T-cell (primary cell): ENCODE data around the gene IFNL3. TPM values are rescaled to one million over a fixed set of nuclear protein-coding genes. Genes with fewer than 3 reads are reported as not detected.

ENCODE experiments used
- ATAC-seq, 4 experiments: fragments of 200-7000 bp in 3 of 4; fragments of 150-1000 bp in 1 of 4; cut with Tn5 transposase; replicated peaks in 1 of 4; 1 replicate in 3 of 4; 2 replicates in 1 of 4; pipeline ENCODE4 v1.10.0; 2021; ENCODE audit warnings: moderate library complexity in 3 of 4, mild to moderate bottlenecking in 2 of 4, moderate number of reproducible peaks in 1 of 4
- CTCF ChIA-PET, 2 donors: fragments of 300-600 bp; sonication (Branson Sonifier 250); formaldehyde crosslinking; loops; one replicate each; lab custom pipeline; 2022; ENCODE audit warnings: antibody characterized with exemption in 2 of 2; lab: Charles Lee
- POLR2A ChIA-PET, 2 donors: fragments of 300-600 bp; sonication (Branson Sonifier 250); formaldehyde crosslinking; loops; one replicate each; lab custom pipeline; 2022; ENCODE audit warnings: antibody characterized with exemption in 2 of 2; lab: Charles Lee
- DNase-seq, 35 experiments: peaks; one replicate each; pipeline versions ENCODE4 v3.0.0 to v3.0.0-alpha.2; 2013 to 2023
- H3K27ac ChIP-seq: one replicate; pipeline ENCODE4 v1.5.1; 2013; ENCODE audit warnings: low read length
- H3K27me3 ChIP-seq, 2 experiments: replicated peaks in 1 of 2; 1 replicate in 1 of 2; 2 replicates in 1 of 2; pipeline versions ENCODE4 v1.6.1 to v1.7.0; 2013; ENCODE audit warnings: low read length in 1 of 2, mixed read lengths in 1 of 2; ENCODE audit not compliant: control insufficient read depth in 2 of 2, insufficient read depth in 2 of 2; ENCODE audit errors: extremely low read depth in 1 of 2
- H3K36me3 ChIP-seq, 2 donors: 1 replicate in 1 of 2; 2 replicates in 1 of 2; pipeline versions ENCODE4 v1.6.1 to v1.7.0; 2013; ENCODE audit warnings: low read length in 1 of 2; ENCODE audit not compliant: control insufficient read depth in 2 of 2, insufficient read depth in 1 of 2; ENCODE audit errors: extremely low read depth in 1 of 2
- H3K4me1 ChIP-seq, 2 experiments: 1 replicate in 1 of 2; 2 replicates in 1 of 2; pipeline versions ENCODE4 v1.6.1 to v1.7.0; 2013; ENCODE audit warnings: low read length in 2 of 2, mixed read lengths in 1 of 2; ENCODE audit not compliant: insufficient read depth in 2 of 2, control insufficient read depth in 1 of 2; ENCODE audit errors: extremely low read depth in 1 of 2
- H3K4me3 ChIP-seq, 2 donors: 1 replicate in 1 of 2; 2 replicates in 1 of 2; pipeline versions ENCODE4 v1.5.1 to v1.7.0; 2013; ENCODE audit warnings: mild to moderate bottlenecking in 2 of 2, low read length in 1 of 2, moderate library complexity in 1 of 2; ENCODE audit not compliant: control insufficient read depth in 1 of 2; ENCODE audit errors: extremely low read depth in 1 of 2
- H3K9me3 ChIP-seq: 2 replicates; pipeline ENCODE4 v1.7.0; 2013
- H3K27ac Mint-ChIP-seq, 2 donors: one replicate each; pipeline ENCODE4 v1.8.0; 2020 to 2021; ENCODE audit warnings: mild to moderate bottlenecking in 2 of 2, mixed read lengths in 2 of 2
- H3K27me3 Mint-ChIP-seq, 2 donors: one replicate each; pipeline ENCODE4 v1.8.0; 2021 to 2022; ENCODE audit warnings: mixed read lengths in 2 of 2
- H3K36me3 Mint-ChIP-seq: one replicate; pipeline ENCODE4 v1.8.0; 2021; ENCODE audit warnings: mixed read lengths
- H3K4me1 Mint-ChIP-seq, 3 donors: one replicate each; pipeline ENCODE4 v1.8.0; 2020 to 2022; ENCODE audit warnings: mixed read lengths in 3 of 3, mild to moderate bottlenecking in 1 of 3
- H3K4me3 Mint-ChIP-seq, 3 donors: one replicate each; pipeline ENCODE4 v1.8.0; 2020 to 2022; ENCODE audit warnings: mild to moderate bottlenecking in 3 of 3, mixed read lengths in 3 of 3, moderate library complexity in 3 of 3
- H3K9me3 Mint-ChIP-seq, 3 donors: one replicate each; pipeline ENCODE4 v1.8.0; 2020 to 2022; ENCODE audit warnings: mixed read lengths in 3 of 3
- WGBS: methylation state at CpG from one replicate; pipeline ENCODE4 v1.1.5; 2013; ENCODE audit warnings: missing lambda C conversion rate; ENCODE audit not compliant: insufficient coverage; 5-methylcytosine and 5-hydroxymethylcytosine counted together
- total RNA-seq, 35 experiments: library from RNA in 6 of 35; stranded (reverse) in 6 of 35; fragments of 120-200 nt in 1 of 35; gene quantifications; one replicate each; pipeline versions ENCODE4 v1.2.1 to v1.2.4 and lab custom pipeline; 2013 to 2026

Gene IFNL3
- total RNA-seq, 5 donors from 2014 or later (not counting 1 experiment from before 2014, with no cell fraction given), result not detected

GRCh38 chr19:39203372-39204341 lies 41.1 kb downstream of the IFNL3 start, which contains the start of gene SYCN:
SYCN (minus strand) TSS chr19:39204263; CDS start chr19:39204254, 9 bp downstream.
- no peak within 1 kb of the TSS for H3K27ac Mint-ChIP-seq
- Histone ChIP-seq H3K4me3 (no peak within 1 kb of the TSS), H3K9me3 (no peaks in the 10 kb centered on the region), H3K36me3 (no peaks in the 10 kb centered on the region), H3K27ac (no peak within 1 kb of the TSS), H3K27me3 (peaks cover 8 to 68% of the 10 kb centered on the region in 2 experiments), H3K4me1 (no peaks in the 10 kb centered on the region)
- ChIA-PET CTCF (interaction anchor here in 1 of 2 donors (0.5 kb wide), 1 partner anchor 91 kb away, joined by 3 read pairs; no protein-coding TSS in a partner anchor), POLR2A (interaction anchor here in 1 of 2 donors (0.7 kb wide), 1 partner anchor 829 kb away, joined by 3 read pairs; the partner anchor contains the start of gene PSMD8)
- DNase-seq (no peak), ATAC-seq (no peak)
- H3K4me1 Mint-ChIP-seq, result no peaks in the 10 kb centered on the region
- H3K4me3 Mint-ChIP-seq, result no peak within 1 kb of the TSS
- H3K9me3 Mint-ChIP-seq, result no peaks in the 10 kb centered on the region
- H3K36me3 Mint-ChIP-seq, result no peaks in the 10 kb centered on the region
- H3K27me3 Mint-ChIP-seq, result peaks cover 40 to 66% of the 10 kb centered on the region in 2 donors
- WGBS, result 25% methylated on average over 57 of the region's 57 CpGs

GRCh38 chr19:39202998-39203355 lies 41.8 kb downstream of the IFNL3 start:
- WGBS, result 100% methylated on average over 1 of the region's 1 CpG
- no peak overlapping the region for H3K27ac Mint-ChIP-seq
- CTCF ChIA-PET, result interaction anchor here in 1 of 2 donors (0.6 kb wide), 1 partner anchor 349 kb away, joined by 6 read pairs; no protein-coding TSS in a partner anchor

DNA sequence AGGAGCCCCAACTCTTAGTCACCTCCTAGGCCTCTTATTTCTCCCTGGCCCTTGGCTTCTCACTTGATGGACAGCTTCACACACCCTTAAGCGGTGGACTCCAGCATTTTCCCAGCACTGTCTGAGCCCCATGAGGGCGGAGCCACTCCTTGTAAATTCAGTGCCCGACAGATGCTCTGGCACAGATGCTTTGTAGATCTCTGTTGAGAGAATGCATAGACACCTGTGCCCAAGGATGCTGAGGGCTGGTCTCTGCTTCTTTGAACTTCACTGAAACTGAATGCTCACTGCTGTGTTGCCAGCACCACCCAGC lies 44.0 kb downstream of the IFNL3 start:
- Histone ChIP-seq H3K36me3 (no peaks in the 10 kb centered on the region), H3K4me3 (no peak overlapping the region), H3K27ac (no peak overlapping the region), H3K9me3 (no peaks in the 10 kb centered on the region), H3K27me3 (peaks cover 11 to 91% of the 10 kb centered on the region in 2 experiments), H3K4me1 (peaks cover 0 to 15% of the 10 kb centered on the region in 2 experiments)
- no peak for DNase-seq
- H3K9me3 Mint-ChIP-seq, result no peaks in the 10 kb centered on the region
- no peak overlapping the region for H3K4me3 Mint-ChIP-seq
- H3K4me1 Mint-ChIP-seq, result peaks cover 13 to 16% (median 14%) of the 10 kb centered on the region in 3 donors
- peaks cover 54 to 83% of the 10 kb centered on the region in 2 donors for H3K27me3 Mint-ChIP-seq
- ATAC-seq, result no peak
- WGBS, result 90% methylated on average over 3 of the region's 3 CpGs
- H3K36me3 Mint-ChIP-seq, result no peaks in the 10 kb centered on the region
- POLR2A ChIA-PET, result no interaction called here
- CTCF ChIA-PET, result no interaction called here
- no peak overlapping the region for H3K27ac Mint-ChIP-seq

More at GRCh38 chr19:39202998-39203355, 41.8 kb downstream of the IFNL3 start:
- no peak overlapping the region for H3K4me3 Mint-ChIP-seq
- peaks cover 11 to 75% of the 10 kb centered on the region in 2 experiments for H3K27me3 ChIP-seq
- H3K4me3 ChIP-seq, result no peak overlapping the region
- H3K36me3 Mint-ChIP-seq, result no peaks in the 10 kb centered on the region
- no peaks in the 10 kb centered on the region for H3K9me3 ChIP-seq
- H3K9me3 Mint-ChIP-seq, result no peaks in the 10 kb centered on the region
- no peaks in the 10 kb centered on the region for H3K36me3 ChIP-seq
- POLR2A ChIA-PET, result interaction anchor here (0.5 to 0.7 kb wide), 2 partner anchors 815 to 829 kb away, joined by 3 read pairs; partner anchors contain the start of genes GGN (in 1 of the 2) and PSMD8 (in 1 of the 2)
- no peak overlapping the region for H3K27ac ChIP-seq
- DNase-seq, result no peak
- no peaks in the 10 kb centered on the region for H3K4me1 ChIP-seq
- ATAC-seq, result no peak
- H3K27me3 Mint-ChIP-seq, result peaks cover 45 to 73% of the 10 kb centered on the region in 2 donors
- H3K4me1 Mint-ChIP-seq, result no peaks in the 10 kb centered on the region

- Mint-ChIP-seq H3K4me3 (no peak overlapping the region), H3K36me3 (no peaks in the 10 kb centered on the region), H3K27me3 (peaks cover 54 to 84% of the 10 kb centered on the region in 2 donors), H3K27ac (no peak overlapping the region), H3K4me1 (peaks cover 18 to 22% (median 19%) of the 10 kb centered on the region in 3 donors), H3K9me3 (no peaks in the 10 kb centered on the region)
- Histone ChIP-seq H3K9me3 (no peaks in the 10 kb centered on the region), H3K27me3 (peaks cover 11 to 96% of the 10 kb centered on the region in 2 experiments), H3K36me3 (no peaks in the 10 kb centered on the region), H3K4me3 (no peak overlapping the region), H3K27ac (no peak overlapping the region), H3K4me1 (peaks cover 0 to 20% of the 10 kb centered on the region in 2 experiments)
- ChIA-PET POLR2A (no interaction called here), CTCF (no interaction called here)
- ATAC-seq (no peak), DNase-seq (no peak)
- 84% methylated on average over 32 of the region's 32 CpGs for WGBS
Observed at GRCh38 chr19:39200066-39200802, 44.6 kb downstream of the IFNL3 start.

- Histone ChIP-seq H3K4me1 (peaks cover 0 to 22% of the 10 kb centered on the region in 2 experiments), H3K36me3 (no peaks in the 10 kb centered on the region), H3K27me3 (peaks cover 7 to 95% of the 10 kb centered on the region in 2 experiments), H3K4me3 (no peak overlapping the region), H3K9me3 (no peaks in the 10 kb centered on the region), H3K27ac (no peak overlapping the region)
- DNase-seq (no peak), ATAC-seq (no peak)
- H3K36me3 Mint-ChIP-seq, result no peaks in the 10 kb centered on the region
- peaks cover 22 to 26% (median 22%) of the 10 kb centered on the region in 3 donors for H3K4me1 Mint-ChIP-seq
- POLR2A ChIA-PET, result no interaction called here
- CTCF ChIA-PET, result no interaction called here
- H3K27ac Mint-ChIP-seq, result no peak overlapping the region
- H3K27me3 Mint-ChIP-seq, result peaks cover 54 to 84% of the 10 kb centered on the region in 2 donors
- WGBS, result 73% methylated on average over 8 of the region's 11 CpGs
- H3K4me3 Mint-ChIP-seq, result no peak overlapping the region
- H3K9me3 Mint-ChIP-seq, result no peaks in the 10 kb centered on the region
Observed at GRCh38 chr19:39199025-39199424, 45.8 kb downstream of the IFNL3 start.

- no peaks in the 10 kb centered on the region for H3K36me3 Mint-ChIP-seq
- Histone ChIP-seq H3K27me3 (peaks cover 7 to 94% of the 10 kb centered on the region in 2 experiments), H3K9me3 (no peaks in the 10 kb centered on the region), H3K36me3 (no peaks in the 10 kb centered on the region), H3K4me3 (no peak overlapping the region), H3K4me1 (peaks cover 0 to 22% of the 10 kb centered on the region in 2 experiments), H3K27ac (no peak overlapping the region)
- H3K4me1 Mint-ChIP-seq, result peaks cover 22 to 26% (median 22%) of the 10 kb centered on the region in 3 donors
- ChIA-PET CTCF (no interaction called here), POLR2A (no interaction called here)
- peaks cover 56 to 81% of the 10 kb centered on the region in 2 donors for H3K27me3 Mint-ChIP-seq
- H3K9me3 Mint-ChIP-seq, result no peaks in the 10 kb centered on the region
- DNase-seq (no peak), ATAC-seq (no peak)
- no peak overlapping the region for H3K27ac Mint-ChIP-seq
- whole genome bisulfite sequencing, result 20% methylated on average over 1 of the region's 5 CpGs
- peak overlapping the region in 2 of 3 donors; percentile 31 to 54 for H3K4me3 Mint-ChIP-seq
Observed at GRCh38 chr19:39197808-39198207, 47.0 kb downstream of the IFNL3 start.
